Lower leg skin (tissue), 3 donors: ENCODE data around the gene PLEKHG4B.

ENCODE experiments used
- CTCF ChIP-seq, 3 donors: fragments of 450-650 bp; IDR thresholded peaks; one replicate each; pipeline ENCODE4 v1.5.1; 2016; ENCODE audit warnings: antibody characterized with exemption in 3 of 3, mild to moderate bottlenecking in 3 of 3, moderate library complexity in 2 of 3
- POLR2A ChIP-seq, 2 donors: fragments of 450-650 bp; IDR thresholded peaks; one replicate each; pipeline ENCODE4 v1.6.1; 2016 to 2017; ENCODE audit warnings: antibody characterized with exemption in 2 of 2, mild to moderate bottlenecking in 1 of 2, moderate library complexity in 1 of 2

- TF ChIP-seq CTCF (IDR thresholded peaks at IDR 0.05) (no peak), POLR2A (IDR thresholded peaks at IDR 0.05) (no peak)
These were observed at the start of gene PLEKHG4B for GRCh38 chr5:91556-92263.
